Trophoblast cell (in vitro differentiated cells and primary cell): ENCODE results near the gene HSF4.

Experiments
- DNase-seq, 2 donors: peaks; one replicate each; pipeline ENCODE4 v3.0.0-alpha.2; 2016
- H2AFZ ChIP-seq: 2 replicates; pipeline ENCODE4 v1.6.1; 2013; ENCODE audit warnings: low read length, moderate library complexity, mild to moderate bottlenecking; ENCODE audit not compliant: insufficient read depth, poor library complexity
- H2AK5ac ChIP-seq: 2 replicates; pipeline ENCODE4 v1.6.1; 2013; ENCODE audit warnings: mild to moderate bottlenecking, low read length
- H2BK120ac ChIP-seq: 2 replicates; pipeline ENCODE4 v1.6.1; 2013; ENCODE audit warnings: low read length, mild to moderate bottlenecking, moderate library complexity; ENCODE audit not compliant: insufficient read depth, poor library complexity
- H2BK12ac ChIP-seq: 2 replicates; pipeline ENCODE4 v1.6.1; 2013; ENCODE audit warnings: mild to moderate bottlenecking, low read length, moderate library complexity
- H2BK5ac ChIP-seq: 2 replicates; pipeline ENCODE4 v1.6.1; 2013; ENCODE audit warnings: low read length, low read depth, moderate library complexity, mild to moderate bottlenecking; ENCODE audit not compliant: poor library complexity
- H3K14ac ChIP-seq: 2 replicates; pipeline ENCODE4 v1.6.1; 2013; ENCODE audit warnings: mild to moderate bottlenecking, low read length
- H3K18ac ChIP-seq: 2 replicates; pipeline ENCODE4 v1.6.1; 2013; ENCODE audit warnings: mild to moderate bottlenecking, low read length
- H3K23ac ChIP-seq: 2 replicates; pipeline ENCODE4 v1.6.1; 2013; ENCODE audit warnings: low read length
- H3K27ac ChIP-seq: 2 replicates; pipeline ENCODE4 v1.5.1; 2013; ENCODE audit warnings: low read depth, mild to moderate bottlenecking, inconsistent platforms, low read length, moderate library complexity
- H3K27me3 ChIP-seq: 2 replicates; pipeline ENCODE4 v1.6.1; 2013; ENCODE audit warnings: inconsistent platforms, mild to moderate bottlenecking, low read length, moderate library complexity; ENCODE audit not compliant: insufficient read depth
- H3K36me3 ChIP-seq, 2 experiments: 1 replicate in 1 of 2; 2 replicates in 1 of 2; pipeline ENCODE4 v1.6.1; 2013; ENCODE audit warnings: low read length in 2 of 2, mild to moderate bottlenecking in 2 of 2, moderate library complexity in 1 of 2; ENCODE audit not compliant: insufficient read depth in 2 of 2, control insufficient read depth in 1 of 2
- H3K4ac ChIP-seq: 2 replicates; pipeline ENCODE4 v1.6.1; 2013; ENCODE audit warnings: low read depth, mild to moderate bottlenecking, low read length, moderate library complexity
- H3K4me1 ChIP-seq, 2 experiments: 1 replicate in 1 of 2; 2 replicates in 1 of 2; pipeline ENCODE4 v1.6.1; 2013; ENCODE audit warnings: low read length in 2 of 2, mild to moderate bottlenecking in 2 of 2, moderate library complexity in 1 of 2; ENCODE audit not compliant: insufficient read depth in 2 of 2, control insufficient read depth in 1 of 2
- H3K4me2 ChIP-seq: 2 replicates; pipeline ENCODE4 v1.6.1; 2013; ENCODE audit warnings: inconsistent platforms, mild to moderate bottlenecking, low read length, moderate library complexity
- H3K4me3 ChIP-seq: 2 replicates; pipeline ENCODE4 v1.5.1; 2013; ENCODE audit warnings: mild to moderate bottlenecking, low read depth, low read length, inconsistent platforms
- H3K79me1 ChIP-seq: one replicate; pipeline ENCODE4 v1.6.1; 2013; ENCODE audit warnings: low read length
- H3K79me2 ChIP-seq: 2 replicates; pipeline ENCODE4 v1.6.1; 2013; ENCODE audit warnings: low read length, mild to moderate bottlenecking; ENCODE audit not compliant: control insufficient read depth, insufficient read depth, poor library complexity
- H3K9ac ChIP-seq: 2 replicates; pipeline ENCODE4 v1.6.1; 2013; ENCODE audit warnings: mild to moderate bottlenecking, low read length
- H3K9me3 ChIP-seq: 2 replicates; pipeline ENCODE4 v1.6.1; 2013; ENCODE audit warnings: low read depth, mild to moderate bottlenecking, control low read depth, inconsistent platforms, low read length; ENCODE audit not compliant: insufficient read depth
- H4K12ac ChIP-seq: 2 replicates; pipeline ENCODE4 v1.6.1; 2013; ENCODE audit warnings: low read depth, mild to moderate bottlenecking, low read length, moderate library complexity
- H4K8ac ChIP-seq: 2 replicates; pipeline ENCODE4 v1.6.1; 2013; ENCODE audit warnings: low read depth, mild to moderate bottlenecking, low read length, moderate library complexity
- H4K91ac ChIP-seq: one replicate; pipeline ENCODE4 v1.6.1; 2013; ENCODE audit warnings: low read depth, mild to moderate bottlenecking, low read length, moderate library complexity
- WGBS: extraction: QIAGEN DNeasy Blood & Tissue Kit; methylation state at CpG from one replicate; pipeline ENCODE4 v1.1.7; 2013; ENCODE audit warnings: missing lambda C conversion rate; ENCODE audit not compliant: insufficient read length, insufficient coverage; ENCODE audit errors: extremely low coverage; 5-methylcytosine and 5-hydroxymethylcytosine counted together

The HSF4 gene

DNA sequence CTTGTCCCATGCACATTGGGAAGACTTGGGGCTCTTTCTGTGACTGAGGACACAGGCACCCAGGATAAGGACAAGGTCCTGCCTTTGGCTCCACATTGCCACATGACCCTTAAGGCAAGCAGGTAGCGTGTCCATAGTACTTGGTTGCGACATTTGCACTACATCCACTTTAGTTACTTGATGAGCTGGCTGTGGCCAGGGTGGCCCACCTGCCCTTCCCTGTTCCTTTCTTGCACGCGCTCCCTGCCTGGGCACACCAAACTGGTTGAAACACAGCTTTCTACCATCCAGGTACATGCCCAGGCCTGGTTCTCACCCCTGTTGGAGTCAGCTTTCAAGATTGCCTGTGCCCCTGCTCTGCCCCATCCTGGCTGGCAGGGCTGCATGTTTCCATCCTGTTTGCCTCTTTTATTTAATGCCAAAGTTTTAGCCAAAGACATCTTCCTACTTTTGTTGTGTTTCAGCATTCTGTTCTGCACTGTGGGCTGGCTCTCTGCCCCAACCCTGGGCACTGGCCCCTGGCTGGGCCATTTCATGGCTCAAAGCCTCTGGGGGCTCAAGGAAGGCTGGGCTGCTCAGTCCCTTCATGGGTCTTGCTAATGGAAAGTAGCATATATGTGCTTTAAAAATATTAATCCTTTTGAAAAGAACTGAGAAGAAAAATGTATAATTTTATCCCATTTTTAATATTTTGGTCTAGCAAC lies 17.0 kb upstream of the HSF4 start:
- Histone ChIP-seq H3K36me3 (peaks cover 51 to 55% of the 10 kb centered on the region in 2 experiments), H4K12ac (no peak overlapping the region), H3K27ac (no peak overlapping the region), H3K23ac (no peak overlapping the region), H3K27me3 (peaks cover 12% of the 10 kb centered on the region), H3K4me3 (no peak overlapping the region), H2AK5ac (no peak overlapping the region), H2BK12ac (no peak overlapping the region), H3K9me3 (peaks cover 9% of the 10 kb centered on the region), H2BK120ac (no peak overlapping the region), H2AFZ (no peak overlapping the region), H3K79me1 (peaks cover 6% of the 10 kb centered on the region), H3K18ac (no peak overlapping the region), H4K91ac (no peak overlapping the region), H3K4me2 (no peak overlapping the region), H3K4me1 (peaks cover 6 to 8% of the 10 kb centered on the region in 2 experiments), H3K14ac (no peak overlapping the region), H3K79me2 (no peaks in the 10 kb centered on the region), H4K8ac (no peak overlapping the region), H2BK5ac (no peak overlapping the region), H3K9ac (no peak overlapping the region), H3K4ac (no peak overlapping the region)
- WGBS: no CpG with 5 or more reads among the region's 4 CpGs
- no peak for DNase-seq

DNA sequence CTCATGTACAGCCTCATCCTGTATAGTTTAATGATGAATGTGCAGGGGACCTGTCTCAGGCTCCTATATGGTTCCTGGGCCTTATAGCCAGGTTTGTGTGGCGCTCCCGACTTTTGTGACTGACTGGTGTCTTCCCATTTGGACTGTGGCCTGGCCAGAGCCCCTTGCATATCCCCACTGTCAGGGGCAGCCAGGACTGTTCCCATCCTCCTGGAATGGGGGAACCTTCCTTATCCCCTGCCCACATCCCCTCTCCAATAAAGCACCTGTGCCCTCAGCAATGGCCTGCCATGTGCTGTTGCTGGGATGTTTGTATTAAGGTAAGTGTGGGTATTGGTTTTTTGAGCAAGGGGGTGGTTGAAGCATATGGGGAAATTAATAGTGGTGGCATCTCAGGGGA lies 16.3 kb upstream of the HSF4 start:
- no peak overlapping the region for H3K14ac ChIP-seq
- no peak overlapping the region for H2AK5ac ChIP-seq
- DNase-seq: no peak
- no CpG with 5 or more reads among the region's 2 CpGs for WGBS
- no peak overlapping the region for H3K9ac ChIP-seq
- peaks cover 12% of the 10 kb centered on the region for H3K27me3 ChIP-seq
- H3K4me1 ChIP-seq: peaks cover 6 to 8% of the 10 kb centered on the region in 2 experiments
- H2BK120ac ChIP-seq: no peak overlapping the region
- no peak overlapping the region for H4K12ac ChIP-seq
- no peak overlapping the region for H3K4me2 ChIP-seq
- H3K79me2 ChIP-seq: no peaks in the 10 kb centered on the region
- H2BK12ac ChIP-seq: no peak overlapping the region
- peaks cover 46 to 51% of the 10 kb centered on the region in 2 experiments for H3K36me3 ChIP-seq
- H3K9me3 ChIP-seq: peaks cover 9% of the 10 kb centered on the region
- no peak overlapping the region for H3K4ac ChIP-seq
- H3K18ac ChIP-seq: no peak overlapping the region
- H4K8ac ChIP-seq: no peak overlapping the region
- H3K79me1 ChIP-seq: peaks cover 6% of the 10 kb centered on the region
- H2BK5ac ChIP-seq: no peak overlapping the region
- H4K91ac ChIP-seq: no peak overlapping the region
- H3K23ac ChIP-seq: no peak overlapping the region
- no peak overlapping the region for H3K4me3 ChIP-seq
- no peak overlapping the region for H2AFZ ChIP-seq
- H3K27ac ChIP-seq: no peak overlapping the region

DNA sequence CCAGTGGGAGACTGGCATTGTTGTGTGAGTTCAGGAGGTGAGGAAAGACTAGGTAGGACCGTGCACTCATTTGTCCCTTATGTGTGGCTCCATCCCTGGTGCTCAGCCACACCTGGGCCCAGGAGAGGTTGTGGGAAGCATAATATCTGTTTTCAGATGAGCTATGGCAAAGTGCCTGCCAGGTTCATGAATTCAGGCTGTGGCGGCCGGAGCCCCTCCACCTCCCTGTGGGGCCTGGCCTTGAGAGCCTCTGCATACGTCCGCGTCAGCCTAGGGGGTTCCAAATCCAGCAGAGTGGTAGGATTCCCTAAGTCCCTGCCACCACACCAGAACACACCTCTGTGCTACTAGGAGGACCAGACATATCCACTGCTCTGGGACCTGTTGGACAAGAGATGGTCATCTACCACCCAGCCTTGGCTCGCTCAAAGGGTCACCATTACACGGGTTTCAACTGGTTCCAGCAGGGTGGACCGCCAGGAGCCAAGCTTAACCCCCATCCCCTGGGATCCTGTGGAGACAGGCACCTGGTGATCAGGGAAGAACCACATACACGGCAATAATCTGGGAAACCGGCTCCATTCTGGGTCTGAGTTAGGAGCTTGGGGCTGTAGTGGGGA lies 15.8 kb upstream of the HSF4 start:
- no peak overlapping the region for H3K27ac ChIP-seq
- no peak overlapping the region for H2BK12ac ChIP-seq
- H3K18ac ChIP-seq: no peak overlapping the region
- H3K9me3 ChIP-seq: peaks cover 9% of the 10 kb centered on the region
- H4K12ac ChIP-seq: no peak overlapping the region
- H3K4me2 ChIP-seq: no peak overlapping the region
- H4K8ac ChIP-seq: no peak overlapping the region
- H3K14ac ChIP-seq: no peak overlapping the region
- DNase-seq: no peak
- peaks cover 6% of the 10 kb centered on the region for H3K79me1 ChIP-seq
- no peak overlapping the region for H2BK120ac ChIP-seq
- H2AK5ac ChIP-seq: no peak overlapping the region
- H3K4ac ChIP-seq: no peak overlapping the region
- no peak overlapping the region for H4K91ac ChIP-seq
- peaks cover 12% of the 10 kb centered on the region for H3K27me3 ChIP-seq
- H3K23ac ChIP-seq: no peak overlapping the region
- H2AFZ ChIP-seq: no peak overlapping the region
- no peak overlapping the region for H2BK5ac ChIP-seq
- no peaks in the 10 kb centered on the region for H3K79me2 ChIP-seq
- WGBS: no CpG with 5 or more reads among the region's 11 CpGs
- no peak overlapping the region for H3K4me3 ChIP-seq
- peaks cover 43 to 48% of the 10 kb centered on the region in 2 experiments for H3K36me3 ChIP-seq
- H3K9ac ChIP-seq: no peak overlapping the region
- peaks cover 6 to 8% of the 10 kb centered on the region in 2 experiments for H3K4me1 ChIP-seq

DNA sequence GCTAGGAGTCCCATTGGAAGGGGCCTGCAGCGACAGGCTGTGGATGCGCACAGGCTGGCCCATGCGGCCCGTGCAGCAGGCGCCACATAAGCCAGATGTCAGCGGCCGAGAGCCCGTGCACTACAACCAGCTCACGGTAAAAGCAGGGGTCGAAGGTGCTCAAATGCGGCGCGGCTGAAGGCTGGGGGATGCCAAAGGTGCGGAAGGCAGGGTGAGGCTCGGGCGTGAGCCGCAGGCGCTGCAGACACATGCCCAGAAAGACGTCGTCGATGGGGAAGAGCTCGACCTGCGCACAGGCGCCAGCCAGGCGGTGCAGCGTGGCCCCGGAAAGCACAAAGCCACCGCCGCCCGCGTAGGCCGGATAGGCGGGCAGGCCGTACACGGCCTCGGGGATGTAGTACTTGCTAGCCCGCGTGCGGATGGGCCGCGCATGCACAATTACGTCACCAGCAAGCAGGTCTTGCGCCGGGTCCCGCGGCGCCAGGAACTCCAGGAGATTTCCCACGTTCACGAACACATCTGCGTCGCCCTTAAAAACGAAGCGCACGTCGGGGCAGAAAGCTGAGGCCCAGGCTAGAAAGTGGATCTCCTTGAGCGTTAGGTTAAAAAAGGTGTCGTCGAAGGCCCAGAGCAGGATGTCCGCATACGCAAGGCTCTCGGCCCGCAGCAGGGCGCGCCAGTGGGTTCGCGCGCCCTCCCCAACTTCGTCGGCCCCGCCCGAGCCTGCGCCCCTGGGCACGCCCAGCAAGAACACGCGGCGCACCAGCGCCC lies 15.1 kb upstream of the HSF4 start:
- no CpG with 5 or more reads among the region's 77 CpGs for WGBS
- Histone ChIP-seq H2AK5ac (no peak overlapping the region), H3K4me2 (peak overlapping the region; percentile 91), H2BK5ac (no peak overlapping the region), H4K91ac (peak overlapping the region; percentile 11), H3K18ac (no peak overlapping the region), H2AFZ (no peak overlapping the region), H3K79me2 (no peaks in the 10 kb centered on the region), H3K4me1 (peaks cover 6 to 8% of the 10 kb centered on the region in 2 experiments), H3K9me3 (peaks cover 12% of the 10 kb centered on the region), H3K9ac (no peak overlapping the region), H3K27ac (no peak overlapping the region), H3K27me3 (peaks cover 18% of the 10 kb centered on the region), H3K14ac (no peak overlapping the region), H4K12ac (peak overlapping the region; percentile 39), H3K79me1 (peaks cover 6% of the 10 kb centered on the region), H2BK120ac (no peak overlapping the region), H3K4ac (no peak overlapping the region), H3K36me3 (peaks cover 41% of the 10 kb centered on the region in 2 experiments), H4K8ac (no peak overlapping the region), H2BK12ac (no peak overlapping the region), H3K23ac (no peak overlapping the region), H3K4me3 (no peak overlapping the region)
- DNase-seq: peak in 1 of 2 donors; percentile 53
